Measurements from ENCODE around the gene FAP. TPM values are rescaled to one million over a fixed set of nuclear protein-coding genes. Genes with fewer than 3 reads are reported as not detected.

FAP gene
- total and polyA plus RNA-seq, 9 of the 15 experiments (the other 6 are each of a cell fraction or from before 2014, with no cell fraction given) = not detected

- TF ChIP-seq REST (IDR thresholded peaks at IDR 0.05; ENCODE audit: borderline replicate concordance) (peak; percentile 51; the same call in 1 of the 2 replicates), REST (CRISPR knock-in tag; IDR thresholded peaks at IDR 0.05; ENCODE audit: low read depth) (no peak), RAD21 (CRISPR knock-in tag; conservative IDR thresholded peaks at IDR 0.05 in 1 of 2, IDR thresholded peaks at IDR 0.05 in 1 of 2) (peak; percentile 62 to 80)
These were observed 119.2 kb downstream of the FAP start (continued) for GRCh38 chr2:162123806-162124758.

Other genes starting within 250 kb of the FAP start
- not detected in 2 replicates for gene DPP4, start 169.2 kb downstream of the FAP start, total RNA-seq (2014; rRNA removed)
- gene DPP4, start 169.2 kb downstream of the FAP start, total RNA-seq (2014; rRNA removed; fragmentation: Illumina TruSeq; extraction: Trizol) = not detected in 2 replicates
- gene DPP4, start 169.2 kb downstream of the FAP start, total RNA-seq (2015; rRNA removed; fragmentation: Illumina TruSeq; extraction: Trizol) = not detected in 2 replicates
- gene DPP4, start 169.2 kb downstream of the FAP start, total RNA-seq (2021) = 0.11 and 0.18 TPM in 2 replicates
- gene DPP4, start 169.2 kb downstream of the FAP start, polyA plus RNA-seq (2011; rRNA removed) = not detected in 2 replicates
- gene DPP4, start 169.2 kb downstream of the FAP start, polyA plus RNA-seq (2014; fragmentation: Illumina TruSeq; extraction: Trizol) = not detected in 2 replicates
- gene DPP4, start 169.2 kb downstream of the FAP start, polyA plus RNA-seq (2014; fragmentation: Nextera tagmentation; extraction: Ambion mirVana) = not detected
- gene DPP4, start 169.2 kb downstream of the FAP start, polyA plus RNA-seq (2014; rRNA removed) = not detected in 2 replicates
- not detected in 2 replicates for gene GCG, start 91.2 kb downstream of the FAP start, total RNA-seq (2014; rRNA removed)
- not detected in 2 replicates for gene GCG, start 91.2 kb downstream of the FAP start, total RNA-seq (2014; rRNA removed; fragmentation: Illumina TruSeq; extraction: Trizol)
- not detected in 2 replicates for gene GCG, start 91.2 kb downstream of the FAP start, total RNA-seq (2015; rRNA removed; fragmentation: Illumina TruSeq; extraction: Trizol)
- gene GCG, start 91.2 kb downstream of the FAP start, total RNA-seq (2021) = 0.29 TPM in 1 of 2 replicates, not detected in the other
- gene GCG, start 91.2 kb downstream of the FAP start, polyA plus RNA-seq (2011; rRNA removed) = not detected in 2 replicates
- gene GCG, start 91.2 kb downstream of the FAP start, polyA plus RNA-seq (2014; fragmentation: Illumina TruSeq; extraction: Trizol) = not detected in 2 replicates
- not detected for gene GCG, start 91.2 kb downstream of the FAP start, polyA plus RNA-seq (2014; fragmentation: Nextera tagmentation; extraction: Ambion mirVana)
- gene GCG, start 91.2 kb downstream of the FAP start, polyA plus RNA-seq (2014; rRNA removed) = not detected in 2 replicates
- 0.50 and 0.61 TPM in 2 replicates for gene IFIH1, start 75.2 kb upstream of the FAP start, total RNA-seq (2014; rRNA removed)
- 0.51 and 0.69 TPM in 2 replicates for gene IFIH1, start 75.2 kb upstream of the FAP start, total RNA-seq (2014; rRNA removed; fragmentation: Illumina TruSeq; extraction: Trizol)
- 0.64 and 0.94 TPM in 2 replicates for gene IFIH1, start 75.2 kb upstream of the FAP start, total RNA-seq (2015; rRNA removed; fragmentation: Illumina TruSeq; extraction: Trizol)
- 0.91 and 1.1 TPM in 2 replicates for gene IFIH1, start 75.2 kb upstream of the FAP start, total RNA-seq (2021)
- 0.07 and 0.15 TPM in 2 replicates for gene IFIH1, start 75.2 kb upstream of the FAP start, polyA plus RNA-seq (2011; rRNA removed)
- gene IFIH1, start 75.2 kb upstream of the FAP start, polyA plus RNA-seq (2014; fragmentation: Illumina TruSeq; extraction: Trizol) = 0.54 and 1.2 TPM in 2 replicates
- under 1 TPM in 1 of 2 experiments, not detected in 1; 0.29 TPM for gene IFIH1, start 75.2 kb upstream of the FAP start, polyA plus RNA-seq (2014; fragmentation: Nextera tagmentation; extraction: Ambion mirVana)
- gene IFIH1, start 75.2 kb upstream of the FAP start, polyA plus RNA-seq (2014; rRNA removed) = 0.12 and 0.28 TPM in 2 replicates
- 0.49 TPM in 1 of 2 replicates, not detected in the other for gene GCA, start 100.7 kb upstream of the FAP start, total RNA-seq (2014; rRNA removed)
- 0.36 and 0.61 TPM in 2 replicates for gene GCA, start 100.7 kb upstream of the FAP start, total RNA-seq (2014; rRNA removed; fragmentation: Illumina TruSeq; extraction: Trizol)
- gene GCA, start 100.7 kb upstream of the FAP start, total RNA-seq (2015; rRNA removed; fragmentation: Illumina TruSeq; extraction: Trizol) = 0.45 and 0.65 TPM in 2 replicates
- gene GCA, start 100.7 kb upstream of the FAP start, total RNA-seq (2021) = 0.38 and 0.42 TPM in 2 replicates
- gene GCA, start 100.7 kb upstream of the FAP start, polyA plus RNA-seq (2011; rRNA removed) = 0.49 TPM in 1 of 2 replicates, not detected in the other
- gene GCA, start 100.7 kb upstream of the FAP start, polyA plus RNA-seq (2014; fragmentation: Illumina TruSeq; extraction: Trizol) = 0.19 and 0.25 TPM in 2 replicates
- gene GCA, start 100.7 kb upstream of the FAP start, polyA plus RNA-seq (2014; fragmentation: Nextera tagmentation; extraction: Ambion mirVana) = under 1 TPM; 0.39 to 0.79 TPM
- gene GCA, start 100.7 kb upstream of the FAP start, polyA plus RNA-seq (2014; rRNA removed) = 0.24 and 0.30 TPM in 2 replicates

Measured in K562 (cell line).